HepG2 (cell line): ENCODE results near the gene HSPA5. TPM values are rescaled to one million over a fixed set of nuclear protein-coding genes. Genes with fewer than 3 reads are reported as not detected.

Experiments used
- AKAP8 ChIP-seq: sonication (generic); formaldehyde crosslinking; IDR thresholded peaks from 2 replicates; pipeline ENCODE4 v1.5.1; 2020; ENCODE audit warnings: mild to moderate bottlenecking, missing genetic modification reagents
- CBX2 ChIP-seq, 2 experiments: fragments of 200-600 bp in 1 of 2; sonication (generic); formaldehyde crosslinking in 1 of 2; IDR thresholded peaks; 2 replicates each; pipeline versions ENCODE4 v1.7.0 to v1.8.1; 2018 to 2022; ENCODE audit warnings: low read depth in 2 of 2, low read length in 1 of 2, mild to moderate bottlenecking in 1 of 2, missing genetic modification reagents in 1 of 2
- FOXP1 ChIP-seq, 2 experiments: fragments of 450-650 bp in 1 of 2; IDR thresholded peaks; 2 replicates each; pipeline ENCODE4 v1.6.1; 2017 to 2018; ENCODE audit warnings: antibody characterized with exemption in 1 of 2
- MEIS1 ChIP-seq: sonication (generic); formaldehyde crosslinking; IDR thresholded peaks from 2 replicates; pipeline ENCODE4 v1.9.0; 2021; ENCODE audit warnings: mild to moderate bottlenecking, missing genetic modification reagents, moderate library complexity, borderline replicate concordance
- NFATC3 ChIP-seq: sonication (generic); formaldehyde crosslinking; IDR thresholded peaks from 2 replicates; pipeline ENCODE4 v1.5.1; 2020; ENCODE audit warnings: mild to moderate bottlenecking, missing genetic modification reagents
- PAX8 ChIP-seq: sonication (generic); formaldehyde crosslinking; IDR thresholded peaks from 2 replicates; pipeline ENCODE4 v1.8.0; 2022; ENCODE audit warnings: mild to moderate bottlenecking, missing genetic modification reagents, borderline replicate concordance
- ZNF180 ChIP-seq: sonication (generic); formaldehyde crosslinking; IDR thresholded peaks from 2 replicates; pipeline ENCODE4 v1.4.0; 2020; ENCODE audit warnings: low read depth, missing genetic modification reagents, borderline replicate concordance
- ZNF20 ChIP-seq: sonication (generic); formaldehyde crosslinking; IDR thresholded peaks from 2 replicates; pipeline ENCODE4 v1.4.0; 2020; ENCODE audit warnings: mild to moderate bottlenecking, moderate library complexity, missing genetic modification reagents
- ZNF777 ChIP-seq: sonication (generic); formaldehyde crosslinking; IDR thresholded peaks from 2 replicates; pipeline ENCODE4 v1.4.0; 2020; ENCODE audit warnings: missing genetic modification reagents
- polyA plus RNA-seq, 8 experiments: library from polyadenylated mRNA; depleted of rRNA in 3 of 8; stranded (reverse) in 7 of 8; unstranded in 1 of 8; fragments of >200 nt; fragmentation: Illumina TruSeq in 4 of 8; extraction: Trizol in 4 of 8; gene quantifications; 2 replicates each; pipeline versions ENCODE4 v1.2.1 to v1.2.3, GENCODE V29; 2011 to 2016; ENCODE audit warnings: low read depth in 4 of 8, missing spikeins in 1 of 8, mixed read lengths in 1 of 8; ENCODE audit not compliant: insufficient read depth in 1 of 8
- total RNA-seq, 5 experiments: library from RNA; depleted of rRNA; stranded (reverse); fragments of >200 nt; fragmentation: Illumina TruSeq; extraction: Trizol; gene quantifications; 2 replicates each; pipeline ENCODE4 v1.2.3, GENCODE V29; 2016; ENCODE audit warnings: low read depth in 1 of 5
- TF ChIP-seq, protein P1 (sequence below): sonication (generic); formaldehyde crosslinking; IDR thresholded peaks from 2 replicates; pipeline ENCODE4 v1.5.0; 2020; ENCODE audit warnings: missing genetic modification reagents
- TF ChIP-seq, protein P2 (sequence below): sonication (generic); formaldehyde crosslinking; IDR thresholded peaks from 2 replicates; pipeline ENCODE4 v1.4.0; 2020; ENCODE audit warnings: missing genetic modification reagents, low read depth, mild to moderate bottlenecking, borderline replicate concordance
- TF ChIP-seq, protein P3 (sequence below): sonication (generic); formaldehyde crosslinking; IDR thresholded peaks from 2 replicates; pipeline ENCODE4 v1.5.1; 2020; ENCODE audit warnings: mild to moderate bottlenecking, missing genetic modification reagents, borderline replicate concordance
- TF ChIP-seq, protein P4 (sequence below), 2 experiments: sonication (generic) in 1 of 2; formaldehyde crosslinking in 1 of 2; IDR thresholded peaks; 2 replicates each; pipeline versions ENCODE4 v1.6.1 to v1.9.0; 2014 to 2022; ENCODE audit warnings: antibody characterized with exemption in 1 of 2, borderline replicate concordance in 1 of 2, inconsistent platforms in 1 of 2, low read depth in 1 of 2, missing genetic modification reagents in 1 of 2

Gene HSPA5
- total and polyA plus RNA-seq, 2 of the 13 experiments (the other 11 are each of a cell fraction or from before 2014, with no cell fraction given) = 201 to 206 TPM

DNA sequence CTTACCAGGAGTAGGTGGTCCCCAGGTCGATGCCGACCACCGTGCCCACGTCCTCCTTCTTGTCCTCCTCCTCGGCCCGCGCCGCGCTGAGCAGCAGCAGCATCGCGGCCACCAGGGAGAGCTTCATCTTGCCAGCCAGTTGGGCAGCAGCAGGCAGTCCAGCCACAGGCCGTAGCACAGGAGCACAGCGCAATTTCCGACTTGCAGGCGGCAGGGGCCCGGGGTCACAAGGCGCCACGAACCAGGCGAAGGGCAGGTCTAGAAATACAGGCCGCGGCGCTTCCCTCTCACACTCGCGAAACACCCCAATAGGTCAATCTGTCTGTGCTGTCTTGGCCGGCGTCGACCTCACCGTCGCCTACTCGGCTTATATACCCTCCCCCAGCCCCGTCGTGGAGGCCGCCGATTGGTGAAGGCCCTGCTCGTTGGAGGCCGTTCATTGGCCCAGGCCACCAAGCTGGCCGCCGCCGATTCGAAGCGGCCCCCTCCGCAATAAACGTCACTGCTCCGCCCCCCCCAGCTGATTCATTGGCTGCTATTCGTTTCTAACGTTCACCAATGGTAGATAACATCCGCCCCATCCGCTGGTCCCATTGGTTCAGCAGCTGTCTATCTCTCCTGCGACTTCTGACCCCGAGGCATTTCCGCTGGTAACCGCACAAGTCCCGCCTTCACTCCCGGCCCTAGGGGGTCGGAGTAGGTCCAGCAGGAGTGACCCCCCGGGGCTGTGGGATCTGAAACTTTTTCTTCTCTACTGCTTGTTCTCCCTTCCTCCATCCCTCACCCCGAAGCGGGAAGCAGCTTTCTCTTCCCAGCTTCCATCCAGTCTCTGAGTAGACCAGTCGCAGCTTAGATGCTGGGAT is at the start of gene HSPA5 (continued):
- TF ChIP-seq NFATC3 (CRISPR knock-in tag) (no peak; the same call in 1 of the 2 replicates), MEIS1 (0 out of 2 replicates have a peak, but pooled peaks have one; percentile 37), PAX8 (CRISPR knock-in tag) (no peak), ZNF20 (CRISPR knock-in tag) (0 out of 2 replicates have a peak, but pooled peaks have one; percentile 60), FOXP1 (IDR thresholded peaks at IDR 0.05) (no peak), FOXP1 (CRISPR knock-in tag; IDR thresholded peaks at IDR 0.05) (0 out of 2 replicates have a peak, but pooled peaks have one; percentile 7), ZNF180 (CRISPR knock-in tag) (peak; percentile 68; the same call in 1 of the 2 replicates), AKAP8 (CRISPR knock-in tag) (no peak), ZNF777 (peak; percentile 71; the same call in 1 of the 2 replicates), CBX2 (IDR thresholded peaks at IDR 0.05; ENCODE audit: low read depth, low read length) (no peak), CBX2 (CRISPR knock-in tag; IDR thresholded peaks at IDR 0.05; ENCODE audit: low read depth) (no peak)
- TF ChIP-seq, protein P1, sequence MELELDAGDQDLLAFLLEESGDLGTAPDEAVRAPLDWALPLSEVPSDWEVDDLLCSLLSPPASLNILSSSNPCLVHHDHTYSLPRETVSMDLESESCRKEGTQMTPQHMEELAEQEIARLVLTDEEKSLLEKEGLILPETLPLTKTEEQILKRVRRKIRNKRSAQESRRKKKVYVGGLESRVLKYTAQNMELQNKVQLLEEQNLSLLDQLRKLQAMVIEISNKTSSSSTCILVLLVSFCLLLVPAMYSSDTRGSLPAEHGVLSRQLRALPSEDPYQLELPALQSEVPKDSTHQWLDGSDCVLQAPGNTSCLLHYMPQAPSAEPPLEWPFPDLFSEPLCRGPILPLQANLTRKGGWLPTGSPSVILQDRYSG (CRISPR knock-in tag) = no peak
- TF ChIP-seq, protein P2, sequence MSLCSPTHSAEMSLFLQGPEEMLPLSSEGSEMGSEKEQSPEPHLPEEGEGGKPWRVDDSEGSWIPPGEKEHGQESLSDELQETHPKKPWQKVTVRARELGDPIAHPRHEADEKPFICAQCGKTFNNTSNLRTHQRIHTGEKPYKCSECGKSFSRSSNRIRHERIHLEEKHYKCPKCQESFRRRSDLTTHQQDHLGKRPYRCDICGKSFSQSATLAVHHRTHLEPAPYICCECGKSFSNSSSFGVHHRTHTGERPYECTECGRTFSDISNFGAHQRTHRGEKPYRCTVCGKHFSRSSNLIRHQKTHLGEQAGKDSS (CRISPR knock-in tag) = no peak
- TF ChIP-seq, protein P3, sequence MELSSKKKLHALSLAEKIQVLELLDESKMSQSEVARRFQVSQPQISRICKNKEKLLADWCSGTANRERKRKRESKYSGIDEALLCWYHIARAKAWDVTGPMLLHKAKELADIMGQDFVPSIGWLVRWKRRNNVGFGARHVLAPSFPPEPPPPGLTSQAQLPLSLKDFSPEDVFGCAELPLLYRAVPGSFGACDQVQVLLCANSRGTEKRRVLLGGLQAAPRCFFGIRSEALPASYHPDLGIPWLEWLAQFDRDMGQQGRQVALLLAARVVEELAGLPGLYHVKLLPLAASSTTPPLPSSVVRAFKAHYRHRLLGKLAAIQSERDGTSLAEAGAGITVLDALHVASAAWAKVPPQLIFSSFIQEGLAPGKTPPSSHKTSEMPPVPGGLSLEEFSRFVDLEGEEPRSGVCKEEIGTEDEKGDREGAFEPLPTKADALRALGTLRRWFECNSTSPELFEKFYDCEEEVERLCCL (CRISPR knock-in tag) = no peak
- TF ChIP-seq, protein P4, sequence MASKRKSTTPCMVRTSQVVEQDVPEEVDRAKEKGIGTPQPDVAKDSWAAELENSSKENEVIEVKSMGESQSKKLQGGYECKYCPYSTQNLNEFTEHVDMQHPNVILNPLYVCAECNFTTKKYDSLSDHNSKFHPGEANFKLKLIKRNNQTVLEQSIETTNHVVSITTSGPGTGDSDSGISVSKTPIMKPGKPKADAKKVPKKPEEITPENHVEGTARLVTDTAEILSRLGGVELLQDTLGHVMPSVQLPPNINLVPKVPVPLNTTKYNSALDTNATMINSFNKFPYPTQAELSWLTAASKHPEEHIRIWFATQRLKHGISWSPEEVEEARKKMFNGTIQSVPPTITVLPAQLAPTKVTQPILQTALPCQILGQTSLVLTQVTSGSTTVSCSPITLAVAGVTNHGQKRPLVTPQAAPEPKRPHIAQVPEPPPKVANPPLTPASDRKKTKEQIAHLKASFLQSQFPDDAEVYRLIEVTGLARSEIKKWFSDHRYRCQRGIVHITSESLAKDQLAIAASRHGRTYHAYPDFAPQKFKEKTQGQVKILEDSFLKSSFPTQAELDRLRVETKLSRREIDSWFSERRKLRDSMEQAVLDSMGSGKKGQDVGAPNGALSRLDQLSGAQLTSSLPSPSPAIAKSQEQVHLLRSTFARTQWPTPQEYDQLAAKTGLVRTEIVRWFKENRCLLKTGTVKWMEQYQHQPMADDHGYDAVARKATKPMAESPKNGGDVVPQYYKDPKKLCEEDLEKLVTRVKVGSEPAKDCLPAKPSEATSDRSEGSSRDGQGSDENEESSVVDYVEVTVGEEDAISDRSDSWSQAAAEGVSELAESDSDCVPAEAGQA (IDR thresholded peaks at IDR 0.05; ENCODE audit: low read depth) = no peak
- TF ChIP-seq, protein P4 (CRISPR knock-in tag; IDR thresholded peaks at IDR 0.05; ENCODE audit: borderline replicate concordance) = no peak
